ENCODE data around the gene CIB4. TPM values are rescaled to one million over a fixed set of nuclear protein-coding genes. Genes with fewer than 3 reads are reported as not detected.

CIB4 gene
- total RNA-seq, 1 experiment from 2014 or later, result not detected

DNA sequence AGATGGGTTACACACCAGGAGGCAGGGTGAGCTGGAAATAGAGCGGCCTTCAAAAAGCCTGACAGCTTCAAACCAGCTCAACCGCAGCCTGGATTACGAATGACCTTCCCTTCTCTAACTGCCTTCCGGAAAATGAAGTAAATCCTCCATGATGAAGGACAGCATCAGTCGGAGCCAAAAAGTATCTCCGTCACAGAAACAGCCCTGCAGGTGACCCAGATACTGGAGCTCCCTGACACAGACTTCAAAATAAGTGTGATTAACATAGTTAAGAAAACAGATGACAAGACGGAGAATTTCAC, 10.3 kb upstream of the CIB4 start:
- intact Hi-C loops (cut with micrococcal nuclease; ENCODE audit: unreplicated experiment), result no loop called here
- peaks cover 6% of the 10 kb centered on the region for H3K27me3 Mint-ChIP-seq (ENCODE audit: insufficient read depth, unreplicated experiment)
- DNase-seq, result no peak
- CTCF ChIA-PET, result no interaction called here
- no peak for TF ChIP-seq CTCF (IDR thresholded peaks at IDR 0.05; ENCODE audit: insufficient read depth in 1 of 2, low read depth in 1 of 2, low read length in 1 of 2, severe bottlenecking in 1 of 2, unreplicated experiment in 1 of 2)
- Histone ChIP-seq H3K36me3 (ENCODE audit: control insufficient read depth, insufficient read depth, low read length) (no peaks in the 10 kb centered on the region), H3K9me3 (no peaks in the 10 kb centered on the region), H3K27me3 (replicated peaks; ENCODE audit: control insufficient read depth, insufficient read depth, low read length) (no peaks in the 10 kb centered on the region), H3K4me1 (no peaks in the 10 kb centered on the region), H3K4me3 (ENCODE audit: low read depth, low read length) (no peak overlapping the region)
- POLR2A ChIA-PET, result no interaction called here
- BruUV-seq (replicated peaks), result no TSS peak
- H3K4me1 Mint-ChIP-seq (ENCODE audit: low read depth, unreplicated experiment), result peaks cover 6% of the 10 kb centered on the region
- no peaks in the 10 kb centered on the region for H3K36me3 Mint-ChIP-seq (ENCODE audit: insufficient read depth, unreplicated experiment)
- no peaks in the 10 kb centered on the region for H3K9me3 Mint-ChIP-seq (ENCODE audit: unreplicated experiment)
- no peak overlapping the region for H3K4me3 Mint-ChIP-seq (ENCODE audit: unreplicated experiment)
- no peak overlapping the region for H3K27ac Mint-ChIP-seq (ENCODE audit: unreplicated experiment)

- Mint-ChIP-seq H3K4me1 (ENCODE audit: low read depth, unreplicated experiment) (peaks cover 6% of the 10 kb centered on the region), H3K36me3 (ENCODE audit: insufficient read depth, unreplicated experiment) (no peaks in the 10 kb centered on the region), H3K27me3 (ENCODE audit: insufficient read depth, unreplicated experiment) (peaks cover 6% of the 10 kb centered on the region), H3K27ac (ENCODE audit: unreplicated experiment) (no peak overlapping the region), H3K9me3 (ENCODE audit: unreplicated experiment) (no peaks in the 10 kb centered on the region), H3K4me3 (ENCODE audit: unreplicated experiment) (no peak overlapping the region)
- intact Hi-C loops (cut with micrococcal nuclease; ENCODE audit: unreplicated experiment), result no loop called here
- POLR2A ChIA-PET, result no interaction called here
- Histone ChIP-seq H3K4me1 (no peaks in the 10 kb centered on the region), H3K36me3 (ENCODE audit: control insufficient read depth, insufficient read depth, low read length) (no peaks in the 10 kb centered on the region), H3K27me3 (replicated peaks; ENCODE audit: control insufficient read depth, insufficient read depth, low read length) (no peaks in the 10 kb centered on the region), H3K4me3 (ENCODE audit: low read depth, low read length) (no peak overlapping the region), H3K9me3 (no peaks in the 10 kb centered on the region)
- DNase-seq, result no peak
- CTCF ChIA-PET, result no interaction called here
- TF ChIP-seq CTCF (IDR thresholded peaks at IDR 0.05; ENCODE audit: insufficient read depth in 1 of 2, low read depth in 1 of 2, low read length in 1 of 2, severe bottlenecking in 1 of 2, unreplicated experiment in 1 of 2), result no peak
- no TSS peak for BruUV-seq (replicated peaks)
Observed at GRCh38 chr2:26650713-26651469, 9.7 kb upstream of the CIB4 start.

DNA sequence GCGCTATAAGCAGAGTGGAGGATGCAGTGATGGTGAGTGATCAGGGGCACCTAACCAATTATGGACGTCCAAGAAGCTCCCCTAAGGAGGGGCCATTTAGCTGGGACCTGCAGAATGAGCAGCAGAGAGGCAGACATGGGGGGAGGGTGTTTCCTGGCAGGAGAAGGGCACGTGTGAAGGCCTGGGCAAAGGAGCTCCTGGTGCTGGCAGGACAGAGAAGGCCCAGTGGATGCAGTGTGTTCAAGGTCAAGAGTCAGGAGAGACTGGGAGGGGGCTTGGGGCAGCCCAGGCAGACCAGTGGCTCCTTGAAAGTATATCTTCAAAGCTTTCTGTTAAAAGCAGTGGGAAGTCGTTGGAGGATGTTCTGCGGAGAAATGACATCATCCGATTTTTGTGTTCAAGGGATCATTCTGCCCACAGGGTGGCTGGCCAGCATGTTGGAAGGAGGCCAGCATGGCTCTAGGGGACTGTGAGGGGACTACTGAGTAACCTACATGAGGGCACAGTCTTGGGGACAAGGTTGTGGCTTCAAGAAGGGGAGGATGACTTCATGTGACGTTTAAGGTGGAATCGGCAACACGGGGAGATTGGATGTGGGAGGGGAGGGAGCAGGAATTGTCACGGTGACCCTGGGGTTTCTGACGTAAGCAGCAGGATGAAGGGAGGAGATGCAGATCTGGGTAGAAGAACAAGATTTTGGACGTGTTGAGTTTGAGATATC, 9.0 kb upstream of the CIB4 start:
- Mint-ChIP-seq H3K4me3 (ENCODE audit: unreplicated experiment) (no peak overlapping the region), H3K9me3 (ENCODE audit: unreplicated experiment) (no peaks in the 10 kb centered on the region), H3K27ac (ENCODE audit: unreplicated experiment) (no peak overlapping the region), H3K27me3 (ENCODE audit: insufficient read depth, unreplicated experiment) (peaks cover 11% of the 10 kb centered on the region), H3K36me3 (ENCODE audit: insufficient read depth, unreplicated experiment) (no peaks in the 10 kb centered on the region), H3K4me1 (ENCODE audit: low read depth, unreplicated experiment) (peaks cover 6% of the 10 kb centered on the region)
- intact Hi-C loops (cut with micrococcal nuclease; ENCODE audit: unreplicated experiment), result no loop called here
- ChIA-PET CTCF (no interaction called here), POLR2A (interaction anchor here (0.6 kb wide), 1 partner anchor 95 kb away, joined by 3 read pairs; no protein-coding TSS in a partner anchor)
- no peak overlapping the region for H3K4me3 ChIP-seq (ENCODE audit: low read depth, low read length)
- no peaks in the 10 kb centered on the region for H3K27me3 ChIP-seq (replicated peaks; ENCODE audit: control insufficient read depth, insufficient read depth, low read length)
- no peak for TF ChIP-seq CTCF (IDR thresholded peaks at IDR 0.05; ENCODE audit: insufficient read depth in 1 of 2, low read depth in 1 of 2, low read length in 1 of 2, severe bottlenecking in 1 of 2, unreplicated experiment in 1 of 2)
- H3K9me3 ChIP-seq, result no peaks in the 10 kb centered on the region
- no peak for DNase-seq
- no peaks in the 10 kb centered on the region for H3K4me1 ChIP-seq
- H3K36me3 ChIP-seq (ENCODE audit: control insufficient read depth, insufficient read depth, low read length), result no peaks in the 10 kb centered on the region
- no TSS peak for BruUV-seq (replicated peaks)

Data from Caco-2 (cell line).